GM21529 (cell line): ENCODE results near the gene HOGA1.
"Not testable (repeated sequence)": the region's sequence is repeated elsewhere in the genome, so short reads cannot be mapped to it uniquely, and the experiment has no call there.

Source experiments
- ATAC-seq: cut with Tn5 transposase; IDR thresholded peaks from one replicate; pipeline ENCODE4 v1.9.1; 2021; ENCODE audit not compliant: unreplicated experiment

Gene HOGA1

DNA sequence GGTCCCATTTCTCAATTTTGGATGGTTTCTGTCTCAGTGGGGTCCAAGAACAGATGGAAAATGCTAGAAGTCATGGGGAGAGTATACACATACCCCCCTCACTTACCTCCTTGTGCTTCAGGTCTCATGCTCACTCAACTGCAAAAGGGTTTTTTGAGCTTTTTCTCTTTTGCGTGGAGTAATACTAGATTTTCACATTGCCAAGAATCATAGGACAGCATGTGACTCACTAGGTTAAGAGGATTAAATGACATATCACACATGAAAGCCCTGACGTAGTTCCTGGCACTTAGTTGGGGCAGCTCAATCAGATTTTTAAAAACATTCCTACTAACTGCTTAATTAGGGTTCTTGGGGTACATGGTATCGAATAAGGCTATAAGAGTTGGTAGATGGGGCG lies 60.7 kb downstream of the HOGA1 start:
- no peak for ATAC-seq

DNA sequence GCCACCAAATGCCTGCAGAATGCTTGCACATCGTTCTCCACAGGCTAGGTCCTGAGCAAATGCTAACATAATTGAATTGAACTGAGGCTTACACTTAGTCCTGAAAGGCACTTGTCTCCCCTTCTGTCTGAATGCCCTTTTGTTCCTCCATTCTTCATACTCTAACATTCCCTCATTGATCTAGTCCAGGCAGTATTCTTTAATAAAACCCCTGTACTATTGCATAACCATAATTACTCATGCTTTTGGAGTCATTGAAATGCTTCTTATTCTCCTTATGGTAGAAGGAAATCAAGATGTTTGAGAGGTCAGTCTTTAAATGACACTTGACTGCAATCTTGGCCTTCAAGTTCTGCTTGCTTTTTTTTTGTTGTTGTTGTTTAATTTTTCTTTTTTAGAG lies 63.4 kb downstream of the HOGA1 start:
- ATAC-seq: no peak

DNA sequence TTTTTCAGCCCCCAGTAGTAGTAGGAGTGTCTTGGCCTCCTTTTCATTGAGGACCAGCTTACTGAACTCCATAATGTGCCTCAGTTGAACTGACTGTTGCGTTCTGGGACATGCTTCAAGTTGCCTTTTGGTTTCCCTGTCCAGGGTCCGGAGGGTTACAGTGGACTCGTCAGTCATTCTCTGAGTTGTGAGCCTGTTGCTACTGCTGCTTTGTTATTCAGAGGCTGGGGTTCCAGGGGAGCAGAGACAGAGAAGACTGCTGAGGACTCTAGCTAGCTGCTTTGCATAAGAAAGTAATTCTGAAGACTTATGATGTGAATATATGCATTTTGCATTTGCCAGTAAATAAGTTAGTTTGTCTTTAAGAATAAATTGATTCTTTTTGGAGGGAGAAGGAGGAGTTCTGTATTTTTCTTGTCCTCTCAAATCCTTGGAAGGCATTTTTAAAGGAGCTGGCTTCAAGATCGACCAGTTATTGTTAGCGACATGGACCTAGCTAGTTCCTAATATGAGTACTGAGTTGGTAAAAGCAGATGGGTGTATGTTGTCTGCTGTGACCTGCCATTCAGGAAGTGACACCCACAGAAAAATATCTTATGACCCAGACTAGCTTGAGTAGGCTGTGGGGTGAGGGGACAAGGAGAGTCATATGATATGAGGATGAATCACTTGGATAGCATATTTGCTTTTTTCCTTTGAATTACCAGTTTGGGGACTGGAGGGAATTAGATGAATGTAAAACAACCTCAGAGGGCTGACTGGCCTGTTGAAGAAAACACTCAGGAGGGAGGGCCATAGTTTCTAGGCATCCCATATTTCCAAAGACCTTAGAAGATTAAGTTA lies 64.6 kb downstream of the HOGA1 start:
- ATAC-seq: peak; percentile 94

DNA sequence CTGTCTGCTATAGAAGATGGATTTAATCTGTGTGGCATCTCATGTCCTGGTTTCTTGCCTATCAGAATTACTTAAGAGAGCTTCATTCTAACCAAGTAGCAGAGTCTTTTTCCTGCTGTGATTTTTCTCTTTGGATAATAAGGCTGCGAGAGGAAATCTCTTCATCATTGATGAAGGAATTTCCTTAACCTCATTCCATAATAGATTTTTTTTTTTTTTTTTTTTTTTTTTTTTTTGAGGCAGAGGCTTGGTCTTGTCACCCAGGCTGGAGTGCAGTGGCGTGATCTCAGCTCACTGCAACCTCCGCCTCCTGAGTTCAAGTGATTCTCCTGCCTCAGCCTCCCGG lies 65.2 kb downstream of the HOGA1 start:
- not testable (repeated sequence) for ATAC-seq

- ATAC-seq: no peak
Observed at GRCh38 chr10:97650726-97651125, 66.5 kb downstream of the HOGA1 start.

- no peak for ATAC-seq
Observed at GRCh38 chr10:97651773-97652172, 67.6 kb downstream of the HOGA1 start.

DNA sequence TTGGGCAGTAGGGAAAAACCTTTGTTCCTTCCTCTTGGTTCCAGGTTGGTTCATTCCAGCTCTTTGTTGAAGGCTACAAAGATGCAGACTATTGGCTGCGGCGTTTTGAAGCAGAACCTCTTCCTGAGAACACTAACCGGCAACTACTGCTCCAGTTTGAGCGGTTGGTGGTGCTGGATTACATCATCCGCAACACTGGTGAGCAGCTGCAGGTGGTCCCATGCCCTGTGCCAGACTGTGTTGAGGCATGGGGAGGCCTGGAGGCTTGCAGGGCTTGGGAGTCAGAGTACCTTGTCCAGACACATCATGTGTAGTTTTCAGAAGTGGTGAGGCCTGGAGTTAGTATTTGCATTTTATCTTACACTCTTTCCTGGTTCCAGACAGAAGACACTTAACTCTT lies 72.6 kb downstream of the HOGA1 start:
- ATAC-seq: no peak

DNA sequence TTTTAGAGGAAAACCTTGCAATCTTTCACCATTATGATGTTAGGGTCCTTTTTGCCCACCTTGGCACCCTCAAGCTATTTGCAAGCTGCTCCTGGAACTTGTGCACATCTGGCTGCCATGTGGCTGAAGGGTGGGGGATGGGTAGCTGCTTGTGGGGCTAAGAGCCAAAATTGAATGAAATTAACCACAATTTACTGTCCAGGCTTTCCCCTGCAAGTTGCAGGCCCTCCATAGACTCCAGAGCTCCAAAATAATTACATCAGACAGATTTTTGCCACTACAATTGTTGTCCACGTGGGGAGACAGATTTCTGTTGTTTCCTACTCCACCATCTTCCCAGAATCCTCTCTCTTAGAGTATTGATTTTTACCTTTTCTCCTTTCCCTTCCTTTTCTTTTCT lies 75.4 kb downstream of the HOGA1 start:
- ATAC-seq: no peak
